Astrocyte (in vitro differentiated cells and primary cell): Measurements from ENCODE around the gene OTUB1.

Source experiments
- EZH2 ChIP-seq: IDR thresholded peaks from 2 replicates; pipeline ENCODE4 v1.6.1; 2012; ENCODE audit warnings: mild to moderate bottlenecking, low read length, inconsistent platforms; ENCODE audit not compliant: insufficient read depth
- TF ChIP-seq, protein P1 (sequence below): IDR thresholded peaks from 2 replicates; pipeline ENCODE4 v1.5.1; 2011; ENCODE audit warnings: low read depth, mild to moderate bottlenecking, inconsistent platforms, low read length, moderate library complexity; ENCODE audit not compliant: insufficient read depth

GRCh38 chr11:63996512-63996911 is 10.3 kb downstream of the OTUB1 start:
- TF ChIP-seq, protein P1, sequence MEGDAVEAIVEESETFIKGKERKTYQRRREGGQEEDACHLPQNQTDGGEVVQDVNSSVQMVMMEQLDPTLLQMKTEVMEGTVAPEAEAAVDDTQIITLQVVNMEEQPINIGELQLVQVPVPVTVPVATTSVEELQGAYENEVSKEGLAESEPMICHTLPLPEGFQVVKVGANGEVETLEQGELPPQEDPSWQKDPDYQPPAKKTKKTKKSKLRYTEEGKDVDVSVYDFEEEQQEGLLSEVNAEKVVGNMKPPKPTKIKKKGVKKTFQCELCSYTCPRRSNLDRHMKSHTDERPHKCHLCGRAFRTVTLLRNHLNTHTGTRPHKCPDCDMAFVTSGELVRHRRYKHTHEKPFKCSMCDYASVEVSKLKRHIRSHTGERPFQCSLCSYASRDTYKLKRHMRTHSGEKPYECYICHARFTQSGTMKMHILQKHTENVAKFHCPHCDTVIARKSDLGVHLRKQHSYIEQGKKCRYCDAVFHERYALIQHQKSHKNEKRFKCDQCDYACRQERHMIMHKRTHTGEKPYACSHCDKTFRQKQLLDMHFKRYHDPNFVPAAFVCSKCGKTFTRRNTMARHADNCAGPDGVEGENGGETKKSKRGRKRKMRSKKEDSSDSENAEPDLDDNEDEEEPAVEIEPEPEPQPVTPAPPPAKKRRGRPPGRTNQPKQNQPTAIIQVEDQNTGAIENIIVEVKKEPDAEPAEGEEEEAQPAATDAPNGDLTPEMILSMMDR: no peak
- TF ChIP-seq EZH2: no peak
